Measurements from ENCODE around the gene TPCN2.

Gene TPCN2

DNA sequence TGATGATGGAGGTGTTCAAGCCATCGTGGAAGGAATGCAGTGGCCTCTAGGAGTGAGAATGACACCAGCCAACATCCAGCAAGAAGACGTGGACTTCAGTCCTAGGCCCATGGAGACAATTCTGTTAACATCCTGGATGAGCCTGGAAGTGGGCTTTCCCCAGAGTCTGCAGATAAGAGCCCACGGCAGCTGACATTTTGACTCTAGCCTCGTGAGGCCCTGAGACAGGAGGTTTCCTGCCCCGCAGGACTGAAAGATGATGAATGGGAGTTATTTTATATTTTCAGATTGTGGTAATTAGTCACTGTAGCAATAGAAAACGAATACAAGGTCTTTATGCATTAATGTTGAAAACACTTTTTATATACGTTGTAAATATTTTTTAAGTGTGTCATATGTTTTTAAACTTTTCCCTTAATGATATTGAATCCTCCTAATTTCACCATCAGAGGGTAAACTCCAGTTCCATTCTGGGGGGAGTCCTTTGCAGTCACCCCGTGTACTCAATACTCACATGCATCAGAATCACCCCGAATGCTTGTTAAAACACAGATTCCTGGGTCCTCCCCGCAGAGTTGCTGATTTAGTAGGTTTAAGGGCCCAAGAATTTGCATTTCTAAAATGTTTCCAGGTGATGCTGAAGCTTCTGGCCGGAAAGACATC, 570 bp upstream of the TPCN2 start:
- Histone ChIP-seq H3K9me3 (ENCODE audit: control insufficient read depth in 5 of 5, low read length in 5 of 5) (no peaks in the 10 kb centered on the region), H3K9ac (ENCODE audit: low read length in 5 of 5) (peak overlapping the region in 1 of 5 donors; percentile 13), H3K36me3 (ENCODE audit: control insufficient read depth in 5 of 5, insufficient read depth in 5 of 5, low read length in 5 of 5) (no peaks in the 10 kb centered on the region), H3K27me3 (ENCODE audit: control insufficient read depth in 5 of 5, insufficient read depth in 4 of 5, low read length in 5 of 5) (no peaks in the 10 kb centered on the region), H3K4me1 (ENCODE audit: control insufficient read depth in 5 of 5, insufficient read depth in 5 of 5, low read length in 5 of 5) (peaks cover 2 to 67% (median 44%) of the 10 kb centered on the region in 5 donors), H3K27ac (ENCODE audit: low read depth, low read length) (peak overlapping the region; percentile 77), H3K4me3 (ENCODE audit: low read depth in 1 of 5, low read length in 5 of 5) (peak overlapping the region in 4 of 5 donors; percentile 44 to 83 (median 76))

DNA sequence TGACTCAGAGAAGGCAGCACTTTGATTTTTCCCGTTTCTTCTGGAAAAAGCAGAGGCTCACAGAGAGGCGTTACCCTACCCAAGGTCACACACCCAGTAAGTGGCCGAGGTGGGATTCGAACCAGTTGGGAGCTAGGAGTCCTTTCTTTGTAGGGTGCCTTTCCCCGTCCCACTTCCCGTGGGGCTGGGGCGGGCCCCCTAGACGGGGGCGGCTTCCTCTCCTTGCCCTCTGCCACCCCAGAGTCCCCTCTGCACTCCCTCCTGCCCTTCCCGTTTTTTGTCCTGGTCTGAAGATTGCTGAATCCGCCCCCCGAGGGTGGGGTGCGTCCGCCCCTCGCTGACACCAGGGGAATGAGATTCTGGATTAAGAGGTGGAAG, 747 bp downstream of the TPCN2 start:
- Histone ChIP-seq H3K27me3 (ENCODE audit: control insufficient read depth in 5 of 5, insufficient read depth in 4 of 5, low read length in 5 of 5) (no peaks in the 10 kb centered on the region), H3K9ac (ENCODE audit: low read length in 5 of 5) (peak overlapping the region; percentile 63 to 96 (median 93)), H3K9me3 (ENCODE audit: control insufficient read depth in 5 of 5, low read length in 5 of 5) (no peaks in the 10 kb centered on the region), H3K36me3 (ENCODE audit: control insufficient read depth in 5 of 5, insufficient read depth in 5 of 5, low read length in 5 of 5) (peaks cover 0 to 12% (median 8%) of the 10 kb centered on the region in 5 donors), H3K4me3 (ENCODE audit: low read depth in 1 of 5, low read length in 5 of 5) (peak overlapping the region; percentile 63 to 84 (median 79)), H3K27ac (ENCODE audit: low read depth, low read length) (peak overlapping the region; percentile 77), H3K4me1 (ENCODE audit: control insufficient read depth in 5 of 5, insufficient read depth in 5 of 5, low read length in 5 of 5) (peaks cover 2 to 73% (median 50%) of the 10 kb centered on the region in 5 donors)

DNA sequence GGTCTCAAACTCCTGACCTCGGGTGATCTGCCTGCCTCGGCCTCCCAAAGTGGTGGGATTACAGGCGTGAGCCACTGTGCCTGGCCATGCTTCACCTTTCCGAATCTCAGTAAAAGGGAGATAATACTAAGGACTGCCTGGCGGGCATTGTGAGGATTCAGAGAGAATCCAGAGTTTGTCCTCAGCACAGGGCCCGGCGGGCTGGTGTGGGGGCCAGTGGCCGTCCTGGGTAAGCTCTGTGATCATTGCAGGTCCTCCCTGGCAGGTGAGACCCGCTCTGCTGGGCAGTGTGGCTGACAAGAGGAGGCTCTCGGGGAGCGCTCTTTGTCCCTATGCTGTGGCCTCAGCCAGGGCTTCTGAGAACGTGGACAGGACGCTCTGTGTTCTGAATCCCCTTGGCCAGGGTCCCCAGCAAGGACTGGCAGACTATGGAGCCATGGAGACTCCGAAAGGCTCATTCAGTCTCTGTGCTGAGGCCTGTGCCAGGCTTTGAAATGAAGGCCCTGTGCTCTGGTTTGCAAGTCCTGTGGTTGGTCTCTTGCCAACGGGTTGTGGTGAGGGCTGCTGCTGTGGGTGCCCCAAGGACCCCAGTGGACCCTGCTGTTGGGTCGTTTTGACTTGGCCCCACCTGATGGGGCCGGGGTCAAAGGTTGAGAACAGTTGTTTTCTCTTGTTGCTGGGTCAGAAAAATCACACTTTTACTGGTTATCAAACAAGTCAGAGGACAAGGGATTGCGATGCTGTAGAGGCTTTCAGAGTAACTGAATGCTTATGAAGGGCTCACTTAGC, 2.1 kb downstream of the TPCN2 start:
- Histone ChIP-seq H3K4me1 (ENCODE audit: control insufficient read depth in 5 of 5, insufficient read depth in 5 of 5, low read length in 5 of 5) (peaks cover 3 to 80% (median 59%) of the 10 kb centered on the region in 5 donors), H3K27me3 (ENCODE audit: control insufficient read depth in 5 of 5, insufficient read depth in 4 of 5, low read length in 5 of 5) (no peaks in the 10 kb centered on the region), H3K36me3 (ENCODE audit: control insufficient read depth in 5 of 5, insufficient read depth in 5 of 5, low read length in 5 of 5) (peaks cover 0 to 25% (median 17%) of the 10 kb centered on the region in 5 donors), H3K9ac (ENCODE audit: low read length in 5 of 5) (peak overlapping the region in 3 of 5 donors; percentile 46 to 58 (median 54)), H3K4me3 (ENCODE audit: low read depth in 1 of 5, low read length in 5 of 5) (no peak overlapping the region), H3K9me3 (ENCODE audit: control insufficient read depth in 5 of 5, low read length in 5 of 5) (no peaks in the 10 kb centered on the region), H3K27ac (ENCODE audit: low read depth, low read length) (peak overlapping the region; percentile 46)

DNA sequence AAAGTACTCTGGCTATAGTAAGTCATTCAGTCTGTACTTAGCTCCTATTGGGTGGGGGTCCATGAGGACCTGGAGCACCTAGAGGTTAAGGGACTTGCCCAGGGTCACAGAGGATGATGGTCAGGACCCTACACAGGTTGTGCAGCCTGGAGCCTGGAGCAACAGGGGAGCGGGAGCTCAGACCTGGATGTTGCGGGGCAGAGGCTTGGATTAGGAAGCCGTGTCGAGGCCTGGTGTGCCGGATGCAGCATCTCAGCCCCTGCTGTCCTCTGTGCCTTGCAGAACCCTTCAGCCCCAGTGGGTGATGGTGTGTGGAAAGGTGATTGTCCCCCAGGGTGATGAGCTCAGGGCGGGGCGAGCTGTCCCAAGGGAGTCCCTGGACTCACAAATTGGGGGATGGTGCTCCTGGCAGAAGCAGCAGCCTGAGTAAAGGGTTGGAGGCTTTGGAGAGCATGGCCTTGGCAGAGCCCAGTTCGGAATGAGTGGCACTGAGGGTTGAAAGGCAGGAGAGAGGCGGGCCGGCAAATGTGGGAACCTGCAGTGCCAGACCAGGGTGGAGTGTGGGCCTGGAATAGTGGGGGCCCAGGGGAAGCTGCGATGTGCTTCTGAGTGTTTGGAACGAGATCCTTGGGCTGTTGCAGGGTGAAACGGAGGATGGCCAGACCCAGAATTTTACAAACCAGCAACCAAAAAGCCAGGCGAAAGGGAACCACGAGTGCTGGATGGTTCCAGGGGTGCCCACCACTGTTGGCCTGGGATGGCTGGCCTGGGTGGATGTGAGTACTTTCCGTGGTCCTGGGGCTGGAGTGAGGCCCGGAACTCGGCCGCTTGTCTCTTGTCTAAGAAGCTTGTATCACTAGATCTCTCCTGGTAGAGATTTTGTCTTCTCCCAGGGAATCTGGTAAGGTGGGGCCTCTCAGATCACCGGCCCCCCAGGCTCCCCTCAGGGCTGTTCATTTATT, 2.9 kb downstream of the TPCN2 start:
- Histone ChIP-seq H3K4me3 (ENCODE audit: low read depth in 1 of 5, low read length in 5 of 5) (no peak overlapping the region), H3K36me3 (ENCODE audit: control insufficient read depth in 5 of 5, insufficient read depth in 5 of 5, low read length in 5 of 5) (peaks cover 0 to 29% (median 17%) of the 10 kb centered on the region in 5 donors), H3K9me3 (ENCODE audit: control insufficient read depth in 5 of 5, low read length in 5 of 5) (no peaks in the 10 kb centered on the region), H3K27me3 (ENCODE audit: control insufficient read depth in 5 of 5, insufficient read depth in 4 of 5, low read length in 5 of 5) (no peaks in the 10 kb centered on the region), H3K9ac (ENCODE audit: low read length in 5 of 5) (peak overlapping the region in 3 of 5 donors; percentile 46 to 58 (median 54)), H3K27ac (ENCODE audit: low read depth, low read length) (peak overlapping the region; percentile 46), H3K4me1 (ENCODE audit: control insufficient read depth in 5 of 5, insufficient read depth in 5 of 5, low read length in 5 of 5) (peaks cover 3 to 87% (median 65%) of the 10 kb centered on the region in 5 donors)

DNA sequence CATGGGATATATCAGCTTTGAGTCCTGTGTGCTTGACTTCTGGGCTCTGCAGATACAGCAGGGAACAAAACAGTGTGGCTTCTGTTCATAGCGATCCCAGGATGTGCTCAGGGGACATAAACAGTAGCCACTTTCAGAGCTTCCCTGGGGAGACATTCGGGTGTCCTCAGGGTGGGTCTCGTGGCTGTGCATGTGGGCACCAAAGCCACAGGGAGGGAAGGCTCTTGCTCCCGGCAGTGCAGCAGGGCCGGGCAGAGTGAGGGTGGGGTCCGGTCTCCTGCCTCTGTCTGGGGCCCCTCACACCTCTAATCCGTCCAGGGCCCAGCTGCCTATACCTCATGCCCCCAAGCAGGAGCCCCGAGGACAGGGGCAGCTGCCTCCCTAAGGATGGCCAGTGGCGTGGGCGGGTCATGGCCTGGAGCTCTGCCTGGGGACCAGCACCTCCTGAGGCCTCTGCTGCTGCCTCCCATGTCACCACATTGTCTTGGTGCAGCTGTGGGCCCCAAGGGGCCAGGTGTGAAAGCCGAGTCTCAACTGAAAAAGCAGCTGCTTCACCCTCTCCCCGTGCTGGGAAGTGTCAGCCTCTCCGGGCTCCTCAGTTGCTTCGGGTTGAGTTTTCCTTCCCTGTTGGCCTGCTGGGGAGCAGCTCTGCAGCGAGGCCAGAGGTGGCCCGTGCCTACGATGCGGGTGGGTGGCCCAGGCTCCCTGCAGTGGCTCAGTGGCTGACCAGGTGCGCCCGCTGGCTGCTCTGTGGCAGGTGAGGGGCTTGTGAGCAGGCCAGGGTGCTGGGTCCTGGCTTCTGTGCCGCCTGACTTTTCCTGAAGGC, 3.8 kb downstream of the TPCN2 start:
- Histone ChIP-seq H3K9me3 (ENCODE audit: control insufficient read depth in 5 of 5, low read length in 5 of 5) (no peaks in the 10 kb centered on the region), H3K27ac (ENCODE audit: low read depth, low read length) (no peak overlapping the region), H3K4me1 (ENCODE audit: control insufficient read depth in 5 of 5, insufficient read depth in 5 of 5, low read length in 5 of 5) (peaks cover 3 to 84% (median 65%) of the 10 kb centered on the region in 5 donors), H3K27me3 (ENCODE audit: control insufficient read depth in 5 of 5, insufficient read depth in 4 of 5, low read length in 5 of 5) (no peaks in the 10 kb centered on the region), H3K9ac (ENCODE audit: low read length in 5 of 5) (no peak overlapping the region), H3K4me3 (ENCODE audit: low read depth in 1 of 5, low read length in 5 of 5) (no peak overlapping the region), H3K36me3 (ENCODE audit: control insufficient read depth in 5 of 5, insufficient read depth in 5 of 5, low read length in 5 of 5) (peaks cover 0 to 35% (median 18%) of the 10 kb centered on the region in 5 donors)

DNA sequence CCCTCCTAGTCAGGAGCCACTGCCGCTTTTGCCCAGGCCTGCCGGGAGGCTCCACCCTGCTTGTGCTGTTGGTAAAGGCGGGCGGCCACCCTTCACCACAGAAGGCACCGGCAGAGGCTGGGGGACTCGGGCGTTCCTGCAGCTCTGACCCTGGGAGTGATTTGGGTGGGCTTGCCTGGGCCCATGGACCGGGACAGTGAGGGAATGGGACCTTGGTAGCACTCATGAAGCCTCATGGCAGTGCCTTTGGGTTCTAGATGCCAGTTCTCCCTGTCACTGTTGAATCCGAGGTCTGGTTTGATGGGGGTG, 4.4 kb downstream of the TPCN2 start:
- Histone ChIP-seq H3K27ac (ENCODE audit: low read depth, low read length) (no peak overlapping the region), H3K27me3 (ENCODE audit: control insufficient read depth in 5 of 5, insufficient read depth in 4 of 5, low read length in 5 of 5) (no peaks in the 10 kb centered on the region), H3K9me3 (ENCODE audit: control insufficient read depth in 5 of 5, low read length in 5 of 5) (no peaks in the 10 kb centered on the region), H3K36me3 (ENCODE audit: control insufficient read depth in 5 of 5, insufficient read depth in 5 of 5, low read length in 5 of 5) (peaks cover 0 to 41% (median 23%) of the 10 kb centered on the region in 5 donors), H3K4me3 (ENCODE audit: low read depth in 1 of 5, low read length in 5 of 5) (no peak overlapping the region), H3K4me1 (ENCODE audit: control insufficient read depth in 5 of 5, insufficient read depth in 5 of 5, low read length in 5 of 5) (peaks cover 3 to 79% (median 65%) of the 10 kb centered on the region in 5 donors), H3K9ac (ENCODE audit: low read length in 5 of 5) (no peak overlapping the region)

DNA sequence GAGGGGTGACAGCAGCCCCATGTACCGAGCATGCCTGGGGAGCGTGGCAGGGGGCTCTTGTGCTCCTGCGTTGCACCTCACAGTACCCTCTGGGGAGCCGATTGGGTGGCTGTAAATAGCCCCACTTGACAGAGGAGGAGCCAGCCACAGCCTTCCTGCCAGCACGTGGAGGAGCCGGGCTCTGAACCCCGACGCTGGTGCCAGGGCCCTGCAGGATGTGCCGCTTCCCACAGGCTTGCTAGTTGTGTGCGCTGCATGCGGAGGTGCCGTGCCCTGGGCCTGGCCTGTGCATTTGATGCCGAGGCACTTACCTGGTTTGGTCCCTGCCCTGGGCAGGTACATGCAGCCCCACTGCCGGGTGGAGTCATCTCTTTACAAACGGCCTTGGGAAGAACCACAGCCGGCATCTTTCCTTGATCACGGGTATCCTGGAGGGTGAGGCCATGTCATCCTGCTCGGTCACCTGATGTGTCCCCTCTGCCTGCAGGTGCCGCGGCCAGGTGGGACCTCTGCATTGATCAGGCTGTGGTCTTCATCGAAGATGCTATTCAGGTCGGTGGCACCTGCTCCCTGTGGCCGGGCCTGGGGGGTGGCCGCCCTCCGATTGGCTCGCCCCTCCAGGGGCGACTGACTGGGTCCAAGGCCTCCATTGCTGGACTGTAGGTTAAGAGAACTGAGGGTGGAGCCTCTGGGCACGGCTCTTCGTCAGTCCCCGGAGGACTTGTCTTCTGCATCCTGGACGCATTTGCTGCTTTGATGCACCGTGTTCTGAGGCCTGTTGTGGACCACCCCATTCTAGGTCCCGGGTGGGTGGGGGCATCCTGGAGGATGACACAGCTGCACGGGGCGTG, 5.0 kb downstream of the TPCN2 start:
- Histone ChIP-seq H3K4me3 (ENCODE audit: low read depth in 1 of 5, low read length in 5 of 5) (no peak overlapping the region), H3K36me3 (ENCODE audit: control insufficient read depth in 5 of 5, insufficient read depth in 5 of 5, low read length in 5 of 5) (peaks cover 0 to 47% (median 28%) of the 10 kb centered on the region in 5 donors), H3K4me1 (ENCODE audit: control insufficient read depth in 5 of 5, insufficient read depth in 5 of 5, low read length in 5 of 5) (peaks cover 3 to 75% (median 61%) of the 10 kb centered on the region in 5 donors), H3K27me3 (ENCODE audit: control insufficient read depth in 5 of 5, insufficient read depth in 4 of 5, low read length in 5 of 5) (no peaks in the 10 kb centered on the region), H3K27ac (ENCODE audit: low read depth, low read length) (no peak overlapping the region), H3K9ac (ENCODE audit: low read length in 5 of 5) (no peak overlapping the region), H3K9me3 (ENCODE audit: control insufficient read depth in 5 of 5, low read length in 5 of 5) (no peaks in the 10 kb centered on the region)

DNA sequence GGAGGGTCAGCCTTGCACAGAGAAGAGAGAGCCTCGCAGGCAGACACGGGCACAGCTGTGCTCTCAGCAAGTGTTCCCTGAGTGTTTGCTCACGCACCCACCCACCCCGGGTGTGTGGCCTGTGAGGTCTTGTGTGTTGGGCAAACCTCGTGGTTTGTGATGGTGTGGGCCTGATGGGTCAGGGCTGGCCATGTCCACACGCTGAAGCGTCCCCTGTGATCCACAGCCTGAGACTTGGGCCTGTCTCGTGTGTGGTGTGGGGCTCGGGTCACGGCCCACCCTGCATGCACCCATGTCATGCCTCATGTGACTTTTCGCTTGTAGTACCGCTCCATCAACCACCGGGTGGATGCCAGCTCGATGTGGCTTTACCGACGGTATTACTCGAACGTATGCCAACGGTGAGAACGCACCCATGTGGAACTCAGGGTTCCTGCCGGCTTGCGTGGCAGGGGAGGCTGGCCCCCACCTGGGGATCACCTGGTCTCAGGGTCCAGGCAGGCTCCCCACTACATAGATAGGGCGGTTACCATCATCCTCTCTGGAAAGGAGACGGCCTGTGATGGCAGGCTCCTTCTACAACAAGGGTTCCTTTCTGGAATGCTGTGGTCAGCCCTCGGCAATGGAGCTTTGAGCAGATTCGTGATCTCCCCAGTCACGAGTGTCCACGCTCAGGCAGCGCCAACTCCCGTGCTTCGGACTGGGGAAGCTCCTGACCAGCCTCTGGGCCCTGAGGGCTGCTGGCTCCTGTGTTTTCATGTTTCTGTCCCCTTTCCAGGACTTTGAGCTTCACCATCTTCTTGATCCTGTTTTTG, 5.9 kb downstream of the TPCN2 start:
- Histone ChIP-seq H3K27me3 (ENCODE audit: control insufficient read depth in 5 of 5, insufficient read depth in 4 of 5, low read length in 5 of 5) (no peaks in the 10 kb centered on the region), H3K9ac (ENCODE audit: low read length in 5 of 5) (no peak overlapping the region), H3K4me1 (ENCODE audit: control insufficient read depth in 5 of 5, insufficient read depth in 5 of 5, low read length in 5 of 5) (peaks cover 3 to 73% (median 53%) of the 10 kb centered on the region in 5 donors), H3K36me3 (ENCODE audit: control insufficient read depth in 5 of 5, insufficient read depth in 5 of 5, low read length in 5 of 5) (peaks cover 0 to 56% (median 33%) of the 10 kb centered on the region in 5 donors), H3K4me3 (ENCODE audit: low read depth in 1 of 5, low read length in 5 of 5) (no peak overlapping the region), H3K9me3 (ENCODE audit: control insufficient read depth in 5 of 5, low read length in 5 of 5) (no peaks in the 10 kb centered on the region), H3K27ac (ENCODE audit: low read depth, low read length) (peak overlapping the region; percentile 41)

All from subcutaneous abdominal adipose tissue (tissue), 5 donors.